GM19463 (cell line): ENCODE data around the gene MED4.

ENCODE experiments used
- ATAC-seq: cut with Tn5 transposase; IDR thresholded peaks from one replicate; pipeline ENCODE4 v1.9.1; 2021; ENCODE audit warnings: mild to moderate bottlenecking, moderate library complexity; ENCODE audit not compliant: unreplicated experiment

The MED4 gene

DNA sequence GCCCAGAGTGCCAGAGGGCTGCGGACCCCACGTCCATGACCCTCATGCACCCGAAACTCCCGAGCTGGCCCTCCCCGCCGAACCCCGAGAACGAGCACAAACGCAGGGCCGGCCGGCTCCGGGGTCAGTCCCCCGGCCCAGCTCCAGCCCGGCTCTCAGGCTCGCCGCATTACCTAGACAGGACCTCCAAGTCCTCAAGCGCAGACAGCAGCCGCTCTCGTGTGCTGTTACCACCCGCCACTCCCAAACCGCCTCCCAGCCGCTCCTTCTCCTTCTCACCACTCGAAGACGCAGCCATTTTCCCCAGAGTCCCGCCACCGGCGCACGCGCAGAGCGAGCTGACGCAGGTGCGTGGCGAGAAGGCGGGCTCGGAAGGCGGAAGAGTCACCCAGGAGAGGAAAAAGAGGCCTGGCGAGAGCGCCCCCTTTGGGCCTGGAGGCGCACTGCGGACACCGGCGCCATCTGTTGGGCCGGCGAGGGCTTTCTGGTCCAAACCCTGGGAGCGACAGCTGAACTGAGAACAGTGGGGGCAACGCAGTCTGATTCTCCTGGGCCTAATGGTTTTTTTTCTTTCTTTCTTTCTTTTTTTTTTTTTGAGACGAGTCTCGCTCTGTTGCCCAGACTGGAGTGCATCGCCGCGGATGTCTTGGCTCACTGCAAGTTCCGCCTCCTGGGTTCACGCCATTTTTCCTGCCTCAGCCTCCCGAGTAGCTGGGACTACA is at the start of gene MED4:
Gene MED4, minus strand, starts transcription at position 324 of the 722 bp plus-strand sequence. Its CDS starts 26 bp downstream, at position 298.
- peak; percentile 95 for ATAC-seq

DNA sequence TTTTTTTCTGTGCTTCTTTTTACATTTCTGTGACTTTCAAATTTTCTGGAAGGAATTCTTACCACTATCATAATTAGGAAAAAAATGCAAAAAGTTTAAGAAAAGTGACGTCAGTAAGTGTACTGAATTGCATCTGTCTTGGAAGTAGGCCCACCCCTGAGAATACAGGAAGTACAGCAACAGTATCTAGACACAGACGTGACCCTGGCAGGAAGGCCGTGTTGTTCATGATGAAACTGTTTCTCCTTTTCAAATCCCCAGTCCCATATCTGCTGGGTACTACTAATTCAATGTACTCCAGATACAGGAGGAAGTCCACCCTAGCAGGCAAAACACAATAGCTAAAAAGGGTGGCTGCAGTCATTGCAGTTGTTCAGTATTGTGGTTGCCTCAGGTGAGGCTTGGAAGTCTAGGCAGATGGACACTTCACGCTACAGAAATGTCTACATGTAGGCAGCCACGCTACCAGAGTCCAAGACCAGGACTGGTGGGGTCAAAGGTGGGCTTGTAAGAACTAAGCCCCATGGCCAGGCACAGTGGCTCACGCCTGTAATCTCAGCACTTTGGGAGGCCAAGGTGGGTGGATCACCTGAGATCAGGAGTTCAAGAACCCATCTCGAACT is 49.6 kb upstream of the MED4 start:
- no peak for ATAC-seq

GRCh38 chr13:48142436-48142835 is 47.5 kb upstream of the MED4 start:
- peak; percentile 90 for ATAC-seq

GRCh38 chr13:48138270-48138669 is 43.4 kb upstream of the MED4 start:
- no peak for ATAC-seq

GRCh38 chr13:48132961-48133360 is 38.1 kb upstream of the MED4 start:
- ATAC-seq: no peak

DNA sequence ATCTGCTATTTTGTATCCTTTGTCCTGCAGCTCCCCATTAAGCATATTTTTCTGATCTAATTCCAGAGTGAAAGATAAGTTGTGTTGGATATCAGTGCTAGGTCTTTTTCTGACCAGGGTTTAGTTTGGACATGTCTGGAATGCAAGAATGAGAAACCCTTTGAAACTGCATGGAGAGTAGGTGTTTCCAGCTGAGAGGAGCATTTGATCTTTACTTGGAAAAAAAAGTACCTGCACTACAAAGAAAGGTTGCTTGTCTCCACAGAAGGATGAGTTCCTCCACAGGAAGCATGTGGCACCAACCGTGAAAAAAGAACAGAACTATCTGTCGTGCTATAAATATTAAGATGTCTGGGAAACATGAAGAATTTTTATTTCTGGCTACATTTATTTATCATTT is 36.6 kb upstream of the MED4 start:
- ATAC-seq: no peak

- no peak for ATAC-seq
Observed at GRCh38 chr13:48126944-48127830, 32.3 kb upstream of the MED4 start.

DNA sequence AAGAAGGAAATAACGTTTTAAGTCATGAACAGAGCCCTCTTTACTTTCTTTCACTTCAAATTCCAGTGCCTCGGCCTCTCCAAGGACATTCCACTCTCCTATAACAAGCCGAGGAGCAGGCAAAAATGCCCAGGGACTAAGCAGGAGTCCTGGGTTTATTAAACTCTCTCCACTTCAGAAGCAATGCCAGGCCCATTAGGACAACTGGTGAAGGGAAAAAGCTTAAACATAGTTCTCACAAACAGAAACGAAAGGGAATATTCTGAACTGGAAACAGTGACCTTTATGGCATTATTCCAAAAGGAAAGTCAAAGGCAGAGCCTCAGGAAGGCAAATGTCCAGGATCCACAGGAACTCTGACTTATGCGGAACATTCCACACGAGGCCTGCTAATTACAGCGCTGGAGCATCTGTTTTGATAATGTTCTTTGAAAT is 30.9 kb upstream of the MED4 start:
- no peak for ATAC-seq

- no peak for ATAC-seq
Observed at GRCh38 chr13:48123812-48124211, 28.9 kb upstream of the MED4 start.

DNA sequence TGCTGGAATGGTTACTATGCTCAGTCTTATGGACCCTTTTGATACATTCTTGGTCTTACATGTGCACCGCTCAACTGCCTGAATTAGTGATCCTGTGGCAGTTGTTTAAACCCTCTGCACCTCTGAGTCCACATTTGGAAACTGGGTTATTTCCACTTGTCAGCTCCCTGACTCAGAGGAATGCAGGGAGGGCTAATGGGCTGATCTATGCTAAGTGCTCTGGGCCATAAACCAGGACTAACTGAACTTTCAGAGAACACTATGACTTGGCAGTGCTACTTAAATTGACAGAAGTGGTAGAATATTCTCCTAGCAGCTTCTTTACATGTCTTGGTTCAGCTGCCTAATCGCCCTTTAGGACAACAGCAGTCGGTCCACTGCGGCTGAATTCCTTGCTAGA is 26.8 kb upstream of the MED4 start:
- ATAC-seq: no peak

GRCh38 chr13:48120241-48120640 is 25.3 kb upstream of the MED4 start:
- no peak for ATAC-seq

DNA sequence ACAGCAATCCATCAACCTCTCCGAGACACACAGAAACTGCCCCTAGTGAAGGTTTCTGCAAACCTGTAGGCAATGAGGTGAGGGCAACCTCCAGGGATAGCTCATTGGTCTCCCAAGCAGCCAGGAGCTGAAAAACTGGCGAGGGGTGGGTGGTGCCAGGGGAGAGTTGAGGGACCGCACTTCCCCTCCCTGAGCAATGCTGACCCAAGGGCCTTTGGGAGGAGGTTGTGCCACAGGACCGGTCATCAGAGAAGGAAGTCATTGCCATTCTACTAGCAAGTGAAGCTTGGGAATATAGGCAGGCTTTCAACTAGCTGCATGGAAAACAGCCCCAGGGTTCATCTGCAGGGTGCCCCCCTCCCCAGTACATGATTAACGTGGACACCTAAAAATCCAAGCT is 23.1 kb upstream of the MED4 start:
- ATAC-seq: no peak

- ATAC-seq: no peak
Observed at GRCh38 chr13:48116808-48117207, 21.9 kb upstream of the MED4 start.

GRCh38 chr13:48113756-48114130 is 18.8 kb upstream of the MED4 start:
- ATAC-seq: no peak

DNA sequence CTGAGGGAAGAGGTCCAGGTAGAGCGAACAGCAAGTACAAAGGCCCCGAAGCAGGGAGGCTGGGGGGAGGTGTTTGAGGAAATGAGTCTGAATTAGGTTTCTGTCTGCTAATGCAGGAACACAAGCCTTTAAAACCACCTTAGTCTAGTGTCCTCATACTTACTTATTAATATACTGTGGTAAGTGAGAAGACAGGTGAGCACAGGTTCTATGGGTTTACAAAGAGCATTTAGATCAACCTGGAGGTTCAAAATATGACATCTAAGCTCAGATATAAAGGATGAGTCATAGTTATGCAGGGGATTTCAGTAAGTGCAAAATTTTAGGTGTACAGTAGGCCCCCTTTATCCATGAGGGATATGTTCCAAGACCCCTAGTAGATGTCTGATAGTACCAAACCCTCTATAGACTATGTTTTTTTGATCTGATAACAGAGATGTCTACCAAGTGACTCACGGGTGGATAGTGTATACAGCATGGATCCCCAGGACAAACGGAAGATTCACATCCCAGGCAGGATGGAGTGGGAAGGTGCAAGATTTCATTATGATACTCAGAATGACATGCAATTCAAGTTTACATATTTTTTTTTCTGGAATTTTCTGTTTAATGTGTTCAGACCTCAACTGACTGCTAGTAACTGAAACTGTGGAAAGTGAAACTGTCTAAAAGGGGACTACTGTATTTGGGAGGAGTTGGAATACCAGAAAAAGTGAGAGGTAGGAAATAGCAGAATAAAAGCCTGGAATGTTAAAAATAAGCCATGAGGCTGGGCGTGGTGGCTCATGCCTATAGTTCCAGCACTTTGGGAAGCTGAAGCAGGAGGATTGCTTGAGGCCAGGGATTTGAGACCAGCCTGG is 18.2 kb upstream of the MED4 start:
- no peak for ATAC-seq

DNA sequence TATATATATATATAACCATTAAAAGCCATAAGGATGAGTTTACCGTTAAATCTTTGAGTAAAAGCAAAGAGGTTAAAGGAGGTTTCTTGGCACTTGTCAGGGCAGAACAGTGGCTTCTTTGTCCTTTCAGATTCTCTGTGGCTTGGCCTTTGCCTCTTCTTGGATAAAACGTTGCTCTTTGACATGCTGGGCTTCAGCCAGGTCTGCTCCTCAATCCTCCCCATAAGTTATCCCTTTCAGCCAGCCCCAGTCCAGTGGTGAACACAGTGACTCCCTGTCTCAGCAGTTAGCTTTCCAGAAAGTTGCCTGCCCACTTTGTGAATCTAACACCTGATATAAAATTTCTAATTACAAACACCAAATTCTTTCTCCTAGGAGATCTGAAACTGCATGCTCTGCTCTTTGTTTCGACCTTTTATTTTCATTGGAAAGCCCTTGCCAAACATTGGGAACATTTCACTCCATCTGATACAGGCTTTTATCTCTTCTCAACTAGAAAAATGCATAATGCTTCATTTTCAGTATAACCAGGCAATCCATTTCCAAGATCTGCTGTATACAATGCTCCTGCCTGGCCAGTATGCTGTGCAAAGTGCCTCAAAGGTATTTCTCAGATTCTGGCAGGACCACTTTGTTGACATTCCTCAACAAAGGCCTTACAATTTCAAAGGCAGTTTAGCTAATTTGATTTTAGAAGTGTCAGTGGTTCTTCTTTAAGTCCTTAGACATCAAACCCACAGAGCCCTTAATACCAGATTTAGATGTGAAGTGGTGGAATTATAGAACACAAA is 16.2 kb upstream of the MED4 start:
- ATAC-seq: no peak

- ATAC-seq: no peak
Observed at GRCh38 chr13:48110132-48110868, 15.4 kb upstream of the MED4 start.

- no peak for ATAC-seq
Observed at GRCh38 chr13:48108106-48108505, 13.2 kb upstream of the MED4 start.

GRCh38 chr13:48097793-48098192 is 2.9 kb upstream of the MED4 start:
- no peak for ATAC-seq
